Lung (tissue), 12 donors: ENCODE results near the gene UNC13B. TPM values are rescaled to one million over a fixed set of nuclear protein-coding genes. Genes with fewer than 3 reads are reported as not detected.

Experiments
- ATAC-seq: fragments of 200-7000 bp; cut with Tn5 transposase; one replicate; pipeline ENCODE4 v1.9.1; 2020; ENCODE audit warnings: moderate number of reproducible peaks; ENCODE audit not compliant: insufficient read depth, low FRiP score
- DNase-seq, 3 donors: peaks; one replicate each; pipeline ENCODE4 v3.0.0-alpha.2; 2013 to 2017
- H3K27ac ChIP-seq, 2 donors: one replicate each; pipeline ENCODE4 v1.5.1; 2013; ENCODE audit warnings: mild to moderate bottlenecking in 2 of 2, moderate library complexity in 2 of 2, control low read depth in 1 of 2, inconsistent platforms in 1 of 2, low read depth in 1 of 2, low read length in 1 of 2
- H3K27me3 ChIP-seq, 3 donors: one replicate each; pipeline ENCODE4 v1.5.1; 2013; ENCODE audit warnings: low read length in 2 of 3; ENCODE audit not compliant: control insufficient read depth in 3 of 3, insufficient read depth in 3 of 3
- H3K36me3 ChIP-seq, 4 donors: one replicate each; pipeline ENCODE4 v1.5.1; 2013; ENCODE audit warnings: low read length in 4 of 4, mild to moderate bottlenecking in 1 of 4, moderate library complexity in 1 of 4; ENCODE audit not compliant: control insufficient read depth in 4 of 4, insufficient read depth in 4 of 4
- H3K4me1 ChIP-seq, 5 donors: one replicate each; pipeline ENCODE4 v1.5.1; 2013; ENCODE audit warnings: low read length in 5 of 5, mild to moderate bottlenecking in 2 of 5, moderate library complexity in 1 of 5; ENCODE audit not compliant: control insufficient read depth in 5 of 5, insufficient read depth in 5 of 5
- H3K4me3 ChIP-seq: one replicate; pipeline ENCODE4 v1.5.1; 2013; ENCODE audit warnings: mild to moderate bottlenecking, control low read depth, moderate library complexity
- H3K9ac ChIP-seq, 2 donors: one replicate each; pipeline ENCODE4 v1.5.1; 2013; ENCODE audit warnings: low read length in 2 of 2, control low read depth in 1 of 2; ENCODE audit not compliant: insufficient read depth in 1 of 2
- H3K9me3 ChIP-seq, 4 donors: one replicate each; pipeline ENCODE4 v1.5.1; 2013; ENCODE audit warnings: low read length in 3 of 4, mild to moderate bottlenecking in 1 of 4, moderate library complexity in 1 of 4; ENCODE audit not compliant: control insufficient read depth in 4 of 4, insufficient read depth in 3 of 4
- WGBS, 2 donors: extraction: QIAGEN DNeasy Blood & Tissue Kit; methylation state at CpG; one replicate each; pipeline ENCODE4 v1.1.7; 2013; 5-methylcytosine and 5-hydroxymethylcytosine counted together
- polyA plus RNA-seq, 2 donors: library from polyadenylated mRNA; stranded (reverse); fragments of 200-250 nt; gene quantifications; one replicate each; pipeline ENCODE4 v1.2.1, GENCODE V29; 2013
- total RNA-seq, 2 donors: library from RNA; depleted of rRNA in 1 of 2; stranded (reverse); fragments of >200 nt in 1 of 2; gene quantifications; one replicate each; pipeline ENCODE4 v1.2.1, GENCODE V29; 2014 to 2021
- TF ChIP-seq, protein P1 (sequence below): IDR thresholded peaks from 2 replicates; pipeline ENCODE4 v1.5.1; 2012; ENCODE audit warnings: mild to moderate bottlenecking; ENCODE audit errors: control extremely low read depth, extremely low read depth
- donor health status: control.
- donor health status: control.
- donor health status: Bipolar disorder and iron deficiency.
- donor health status: healthy.
- donor health status: DM: yes; HTN: yes; CAD: no.

The UNC13B gene
- total and polyA plus RNA-seq, 4 donors: 25.8 to 102 (median 64.4) TPM

- H3K36me3 ChIP-seq: peaks cover 0 to 55% (median 20%) of the 10 kb centered on the region in 4 donors
- no peak overlapping the region for H3K27ac ChIP-seq
- H3K4me1 ChIP-seq: no peaks in the 10 kb centered on the region
- no peaks in the 10 kb centered on the region for H3K9me3 ChIP-seq
- H3K4me3 ChIP-seq: no peak overlapping the region
- H3K9ac ChIP-seq: no peak overlapping the region
- 88 to 93% methylated on average over 10 of the region's 10 CpGs for WGBS, 2 donors
- TF ChIP-seq, protein P1, sequence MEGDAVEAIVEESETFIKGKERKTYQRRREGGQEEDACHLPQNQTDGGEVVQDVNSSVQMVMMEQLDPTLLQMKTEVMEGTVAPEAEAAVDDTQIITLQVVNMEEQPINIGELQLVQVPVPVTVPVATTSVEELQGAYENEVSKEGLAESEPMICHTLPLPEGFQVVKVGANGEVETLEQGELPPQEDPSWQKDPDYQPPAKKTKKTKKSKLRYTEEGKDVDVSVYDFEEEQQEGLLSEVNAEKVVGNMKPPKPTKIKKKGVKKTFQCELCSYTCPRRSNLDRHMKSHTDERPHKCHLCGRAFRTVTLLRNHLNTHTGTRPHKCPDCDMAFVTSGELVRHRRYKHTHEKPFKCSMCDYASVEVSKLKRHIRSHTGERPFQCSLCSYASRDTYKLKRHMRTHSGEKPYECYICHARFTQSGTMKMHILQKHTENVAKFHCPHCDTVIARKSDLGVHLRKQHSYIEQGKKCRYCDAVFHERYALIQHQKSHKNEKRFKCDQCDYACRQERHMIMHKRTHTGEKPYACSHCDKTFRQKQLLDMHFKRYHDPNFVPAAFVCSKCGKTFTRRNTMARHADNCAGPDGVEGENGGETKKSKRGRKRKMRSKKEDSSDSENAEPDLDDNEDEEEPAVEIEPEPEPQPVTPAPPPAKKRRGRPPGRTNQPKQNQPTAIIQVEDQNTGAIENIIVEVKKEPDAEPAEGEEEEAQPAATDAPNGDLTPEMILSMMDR: no peak
- DNase-seq (no peak), ATAC-seq (no peak)
- no peaks in the 10 kb centered on the region for H3K27me3 ChIP-seq
Measured at GRCh38 chr9:35396560-35397215, 234.9 kb downstream of the UNC13B start.

GRCh38 chr9:35397216-35397698, 235.4 kb downstream of the UNC13B start:
- H3K27me3 ChIP-seq: no peaks in the 10 kb centered on the region
- ATAC-seq: no peak
- H3K9me3 ChIP-seq: no peaks in the 10 kb centered on the region
- TF ChIP-seq, protein P1: no peak
- peaks cover 0 to 55% (median 22%) of the 10 kb centered on the region in 4 donors for H3K36me3 ChIP-seq
- no peak overlapping the region for H3K4me3 ChIP-seq
- H3K27ac ChIP-seq: no peak overlapping the region
- 90 to 91% methylated on average over 3 of the region's 3 CpGs for WGBS, 2 donors
- DNase-seq: no peak
- no peak overlapping the region for H3K9ac ChIP-seq
- H3K4me1 ChIP-seq: no peaks in the 10 kb centered on the region

DNA sequence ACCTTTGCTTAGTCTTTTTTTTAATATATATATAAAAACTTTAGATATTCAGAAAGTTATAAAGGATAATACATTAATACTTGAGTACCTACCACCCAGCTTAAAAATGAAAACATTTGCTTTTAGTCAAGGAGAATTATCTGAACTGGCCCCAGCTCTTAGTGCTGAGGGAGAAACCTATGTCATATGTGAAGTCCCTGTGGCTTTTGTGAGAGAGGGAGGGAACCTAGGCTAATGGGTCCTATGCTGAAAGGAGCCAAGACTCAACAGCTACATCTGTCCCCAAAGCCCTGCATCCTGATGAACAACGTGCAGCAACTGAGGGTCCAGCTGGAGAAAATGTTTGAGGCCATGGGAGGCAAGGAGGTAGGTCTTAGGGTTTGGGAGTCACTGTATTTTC, 236.1 kb downstream of the UNC13B start:
- Histone ChIP-seq H3K4me1 (no peaks in the 10 kb centered on the region), H3K4me3 (no peak overlapping the region), H3K36me3 (peaks cover 0 to 60% (median 24%) of the 10 kb centered on the region in 4 donors), H3K9me3 (no peaks in the 10 kb centered on the region), H3K27ac (no peak overlapping the region), H3K9ac (no peak overlapping the region), H3K27me3 (no peaks in the 10 kb centered on the region)
- ATAC-seq: no peak
- no peak for DNase-seq
- WGBS, 2 donors: 93 to 94% methylated on average over 1 of the region's 1 CpG
- TF ChIP-seq, protein P1: no peak
